ENCODE measurements around the gene TMED6.

GRCh38 chr16:69326172-69326873 lies 25.3 kb downstream of the TMED6 start:
- TF ChIP-seq, protein P1, sequence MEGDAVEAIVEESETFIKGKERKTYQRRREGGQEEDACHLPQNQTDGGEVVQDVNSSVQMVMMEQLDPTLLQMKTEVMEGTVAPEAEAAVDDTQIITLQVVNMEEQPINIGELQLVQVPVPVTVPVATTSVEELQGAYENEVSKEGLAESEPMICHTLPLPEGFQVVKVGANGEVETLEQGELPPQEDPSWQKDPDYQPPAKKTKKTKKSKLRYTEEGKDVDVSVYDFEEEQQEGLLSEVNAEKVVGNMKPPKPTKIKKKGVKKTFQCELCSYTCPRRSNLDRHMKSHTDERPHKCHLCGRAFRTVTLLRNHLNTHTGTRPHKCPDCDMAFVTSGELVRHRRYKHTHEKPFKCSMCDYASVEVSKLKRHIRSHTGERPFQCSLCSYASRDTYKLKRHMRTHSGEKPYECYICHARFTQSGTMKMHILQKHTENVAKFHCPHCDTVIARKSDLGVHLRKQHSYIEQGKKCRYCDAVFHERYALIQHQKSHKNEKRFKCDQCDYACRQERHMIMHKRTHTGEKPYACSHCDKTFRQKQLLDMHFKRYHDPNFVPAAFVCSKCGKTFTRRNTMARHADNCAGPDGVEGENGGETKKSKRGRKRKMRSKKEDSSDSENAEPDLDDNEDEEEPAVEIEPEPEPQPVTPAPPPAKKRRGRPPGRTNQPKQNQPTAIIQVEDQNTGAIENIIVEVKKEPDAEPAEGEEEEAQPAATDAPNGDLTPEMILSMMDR (IDR thresholded peaks at IDR 0.05), result no peak
- TF ChIP-seq POLR2AphosphoS5 (IDR thresholded peaks at IDR 0.05), result no peak

Measured in stomach (tissue), 4 donors.